Muscle layer of colon (tissue), 2 donors: ENCODE data around the gene CEP85L.

Experiments used
- H3K27ac ChIP-seq: one replicate; pipeline ENCODE4 v1.7.0; 2013; ENCODE audit warnings: low read depth, mild to moderate bottlenecking, low read length, moderate library complexity
- H3K27me3 ChIP-seq, 2 donors: one replicate each; pipeline ENCODE4 v1.7.0; 2013; ENCODE audit warnings: low read length in 2 of 2, mild to moderate bottlenecking in 2 of 2; ENCODE audit not compliant: insufficient read depth in 2 of 2, control insufficient read depth in 1 of 2
- H3K36me3 ChIP-seq: one replicate; pipeline ENCODE4 v1.7.0; 2013; ENCODE audit warnings: mild to moderate bottlenecking, low read length; ENCODE audit not compliant: insufficient read depth
- H3K4me1 ChIP-seq: one replicate; pipeline ENCODE4 v1.7.0; 2013; ENCODE audit warnings: mild to moderate bottlenecking, low read length; ENCODE audit not compliant: insufficient read depth
- H3K4me3 ChIP-seq, 2 donors: one replicate each; pipeline ENCODE4 v1.7.0; 2013; ENCODE audit warnings: low read length in 2 of 2, low read depth in 1 of 2, mild to moderate bottlenecking in 1 of 2, moderate library complexity in 1 of 2
- H3K9ac ChIP-seq: one replicate; pipeline ENCODE4 v1.7.0; 2013; ENCODE audit warnings: low read length
- H3K9me3 ChIP-seq: one replicate; pipeline ENCODE4 v1.7.0; 2013; ENCODE audit warnings: mild to moderate bottlenecking, low read length
- donor health status: abdominal sarcoma.
- donor health status: Adenocarcinoma of cecum.

Gene CEP85L

DNA sequence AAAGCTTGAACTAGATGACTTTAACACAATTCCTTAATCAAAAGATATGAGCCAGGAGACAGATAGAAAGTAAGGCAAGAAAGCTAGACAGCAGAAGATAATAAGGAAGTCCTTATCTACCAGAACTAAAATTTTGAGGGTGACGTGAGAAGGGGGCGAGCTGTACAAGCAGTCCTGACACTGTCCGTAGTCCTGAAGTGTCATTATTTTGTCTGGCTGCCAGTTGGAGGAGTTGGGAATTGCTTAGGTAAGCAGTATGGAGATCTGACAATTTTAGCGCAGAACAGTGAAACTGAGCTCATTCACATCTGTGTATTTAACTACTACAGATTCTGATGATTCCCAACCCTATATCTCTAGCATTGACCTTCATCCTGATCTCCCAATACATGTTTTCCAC lies 25.8 kb upstream of the CEP85L start:
- H3K27me3 ChIP-seq: no peaks in the 10 kb centered on the region
- no peaks in the 10 kb centered on the region for H3K4me1 ChIP-seq
- no peaks in the 10 kb centered on the region for H3K36me3 ChIP-seq
- no peak overlapping the region for H3K4me3 ChIP-seq
- no peak overlapping the region for H3K9ac ChIP-seq
- H3K9me3 ChIP-seq: no peaks in the 10 kb centered on the region
- H3K27ac ChIP-seq: no peak overlapping the region

DNA sequence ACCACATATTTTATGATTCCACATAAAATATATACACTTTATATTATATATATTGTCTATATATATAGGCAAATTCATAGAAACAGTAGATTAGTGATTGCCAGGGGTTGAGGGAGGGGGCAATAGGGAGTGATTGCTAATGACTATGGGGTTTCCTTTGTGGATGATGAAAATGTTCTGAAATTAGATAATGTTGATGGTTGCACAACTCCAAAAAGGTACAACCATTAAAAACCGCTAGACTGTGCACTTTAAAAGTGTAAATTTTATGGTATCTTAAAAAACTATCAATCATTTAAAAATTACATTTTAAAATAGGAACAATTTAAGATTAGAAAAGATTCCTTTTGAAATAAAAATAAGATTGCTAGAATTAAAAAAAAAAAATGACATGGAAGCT lies 23.8 kb upstream of the CEP85L start:
- H3K4me3 ChIP-seq: no peak overlapping the region
- no peaks in the 10 kb centered on the region for H3K36me3 ChIP-seq
- no peaks in the 10 kb centered on the region for H3K9me3 ChIP-seq
- H3K27me3 ChIP-seq: no peaks in the 10 kb centered on the region
- no peak overlapping the region for H3K27ac ChIP-seq
- H3K4me1 ChIP-seq: no peaks in the 10 kb centered on the region
- no peak overlapping the region for H3K9ac ChIP-seq

DNA sequence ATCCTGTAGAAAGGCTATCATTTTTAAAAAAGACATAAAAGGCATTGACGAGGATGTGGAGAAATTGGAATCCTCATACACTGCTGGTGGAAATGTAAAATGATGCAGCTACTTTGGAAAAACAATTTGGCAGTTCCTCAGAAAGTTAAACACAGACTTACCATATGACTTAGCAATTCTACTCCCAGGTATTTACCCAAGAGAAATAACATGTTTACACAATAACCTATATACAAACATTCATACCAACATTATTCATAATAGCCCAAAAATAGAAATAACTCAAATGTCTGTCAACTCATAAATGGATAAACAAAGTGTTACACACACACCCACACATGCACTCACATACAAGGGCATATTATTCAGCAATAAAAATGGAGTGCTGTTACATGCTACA lies 23.4 kb upstream of the CEP85L start:
- Histone ChIP-seq H3K36me3 (no peaks in the 10 kb centered on the region), H3K9ac (no peak overlapping the region), H3K9me3 (no peaks in the 10 kb centered on the region), H3K4me3 (no peak overlapping the region), H3K4me1 (no peaks in the 10 kb centered on the region), H3K27me3 (no peaks in the 10 kb centered on the region), H3K27ac (no peak overlapping the region)

DNA sequence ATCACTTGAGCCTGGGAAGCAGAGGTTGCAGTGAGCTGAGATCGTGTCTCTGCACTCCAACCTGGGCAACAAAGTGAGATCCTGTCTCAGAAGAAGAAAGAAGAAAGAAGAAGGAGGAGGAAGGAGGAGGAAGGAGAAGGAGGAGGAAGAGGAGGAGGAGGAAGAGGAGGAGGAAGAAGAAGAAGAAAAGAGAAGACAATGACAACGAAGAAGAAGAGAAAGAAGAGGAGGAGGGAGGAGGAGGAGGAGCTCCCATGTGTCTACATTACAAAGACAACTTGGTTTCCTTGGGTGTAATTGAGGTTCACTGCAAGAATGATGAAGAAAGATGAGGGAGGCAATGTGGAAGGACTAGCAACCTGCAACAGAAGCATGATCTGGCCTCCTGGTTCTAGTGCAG lies 21.3 kb upstream of the CEP85L start:
- no peaks in the 10 kb centered on the region for H3K27me3 ChIP-seq
- no peaks in the 10 kb centered on the region for H3K36me3 ChIP-seq
- no peak overlapping the region for H3K27ac ChIP-seq
- H3K4me1 ChIP-seq: no peaks in the 10 kb centered on the region
- no peaks in the 10 kb centered on the region for H3K9me3 ChIP-seq
- H3K9ac ChIP-seq: no peak overlapping the region
- H3K4me3 ChIP-seq: no peak overlapping the region

DNA sequence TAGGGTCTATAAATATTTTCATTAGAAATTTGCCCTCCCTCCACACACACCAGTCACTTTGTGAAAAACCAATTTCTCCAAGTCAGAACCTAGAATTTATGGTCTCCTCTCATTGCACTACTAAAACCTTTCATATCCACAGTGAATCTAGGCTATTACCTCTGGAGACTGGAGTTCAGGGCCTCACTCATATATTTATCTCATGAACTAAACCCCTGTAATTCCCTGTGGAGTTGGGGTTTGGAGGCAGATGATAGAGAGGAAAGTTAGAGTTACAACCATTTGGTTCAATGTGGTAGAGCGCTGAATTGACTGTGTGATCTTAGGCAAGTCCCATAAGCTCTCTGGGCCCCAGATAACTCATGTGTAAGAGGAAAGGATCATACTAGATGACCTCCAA lies 18.2 kb upstream of the CEP85L start:
- Histone ChIP-seq H3K4me1 (no peaks in the 10 kb centered on the region), H3K27me3 (no peaks in the 10 kb centered on the region), H3K27ac (no peak overlapping the region), H3K9ac (no peak overlapping the region), H3K36me3 (no peaks in the 10 kb centered on the region), H3K4me3 (no peak overlapping the region), H3K9me3 (no peaks in the 10 kb centered on the region)

DNA sequence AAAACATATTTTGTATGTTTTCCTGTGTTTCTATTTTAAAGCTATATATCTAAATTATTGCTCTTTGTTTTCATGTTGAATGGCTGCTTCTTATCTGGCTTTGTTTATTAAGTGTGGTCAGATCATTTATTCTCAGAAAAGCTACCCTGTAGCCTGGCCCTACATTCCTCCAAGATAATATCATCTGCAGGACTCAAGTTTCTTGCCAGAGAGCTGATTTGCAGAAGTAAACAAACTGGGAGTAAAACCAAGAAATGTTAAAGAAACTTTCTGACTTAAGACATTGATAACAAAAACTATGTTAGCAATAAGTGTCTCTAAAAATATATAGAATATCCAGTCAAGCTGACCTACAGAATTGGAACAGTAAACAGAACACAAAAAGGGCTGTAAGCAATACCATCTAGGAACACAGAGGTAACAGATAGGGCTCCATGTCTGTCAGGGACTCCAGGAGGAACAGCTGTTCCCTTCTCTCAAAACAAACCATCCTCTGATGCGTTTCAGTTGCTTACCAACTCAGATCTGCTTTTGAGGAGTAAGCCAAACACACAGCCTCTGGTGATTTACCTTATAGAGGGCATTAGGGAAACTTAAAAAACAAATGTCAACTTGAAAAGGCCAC lies 17.5 kb upstream of the CEP85L start:
- Histone ChIP-seq H3K4me1 (no peaks in the 10 kb centered on the region), H3K9ac (no peak overlapping the region), H3K4me3 (no peak overlapping the region), H3K27me3 (no peaks in the 10 kb centered on the region), H3K36me3 (no peaks in the 10 kb centered on the region), H3K27ac (no peak overlapping the region), H3K9me3 (no peaks in the 10 kb centered on the region)

DNA sequence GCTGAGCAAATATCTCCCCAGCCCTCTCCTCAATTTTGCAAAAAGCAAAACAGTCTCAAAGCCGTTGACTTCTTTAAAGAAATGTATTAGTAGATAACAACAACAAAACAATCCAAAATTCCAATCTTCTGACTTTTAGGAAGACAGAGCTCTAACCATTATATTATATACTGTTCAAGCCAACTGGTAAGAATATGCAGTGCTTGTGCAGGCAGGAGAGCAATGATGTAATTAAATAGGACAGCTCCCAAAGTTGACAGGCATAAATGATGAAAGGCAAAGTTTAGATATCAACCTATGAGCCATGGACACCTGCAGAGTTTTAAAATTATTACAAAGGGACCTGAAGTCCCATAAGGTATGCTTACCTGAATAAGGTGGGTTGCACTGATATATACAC lies 16.6 kb upstream of the CEP85L start:
- Histone ChIP-seq H3K27ac (no peak overlapping the region), H3K27me3 (no peaks in the 10 kb centered on the region), H3K36me3 (no peaks in the 10 kb centered on the region), H3K4me3 (no peak overlapping the region), H3K9me3 (no peaks in the 10 kb centered on the region), H3K9ac (no peak overlapping the region), H3K4me1 (no peaks in the 10 kb centered on the region)

DNA sequence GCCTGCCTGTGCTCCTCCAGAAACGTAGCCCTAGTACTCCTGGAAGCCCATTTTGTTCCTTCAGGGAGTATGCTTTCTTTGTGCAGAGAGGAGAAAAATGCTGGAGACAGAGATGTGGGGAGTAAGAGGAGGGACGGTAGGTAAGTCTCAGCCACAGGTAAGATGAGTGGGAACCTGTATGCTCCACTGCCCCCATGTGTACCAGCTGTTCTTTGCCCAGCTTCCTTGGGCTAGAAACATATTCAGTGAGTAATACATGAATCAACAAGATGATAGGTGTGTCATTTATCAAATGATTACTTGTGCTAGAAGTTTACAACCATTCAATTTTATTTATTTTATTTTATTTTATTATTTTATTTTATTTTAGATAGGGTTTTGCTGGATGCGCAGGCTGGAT lies 13.6 kb upstream of the CEP85L start:
- Histone ChIP-seq H3K9me3 (no peaks in the 10 kb centered on the region), H3K27me3 (no peaks in the 10 kb centered on the region), H3K36me3 (no peaks in the 10 kb centered on the region), H3K4me3 (no peak overlapping the region), H3K27ac (no peak overlapping the region), H3K9ac (no peak overlapping the region), H3K4me1 (no peaks in the 10 kb centered on the region)

DNA sequence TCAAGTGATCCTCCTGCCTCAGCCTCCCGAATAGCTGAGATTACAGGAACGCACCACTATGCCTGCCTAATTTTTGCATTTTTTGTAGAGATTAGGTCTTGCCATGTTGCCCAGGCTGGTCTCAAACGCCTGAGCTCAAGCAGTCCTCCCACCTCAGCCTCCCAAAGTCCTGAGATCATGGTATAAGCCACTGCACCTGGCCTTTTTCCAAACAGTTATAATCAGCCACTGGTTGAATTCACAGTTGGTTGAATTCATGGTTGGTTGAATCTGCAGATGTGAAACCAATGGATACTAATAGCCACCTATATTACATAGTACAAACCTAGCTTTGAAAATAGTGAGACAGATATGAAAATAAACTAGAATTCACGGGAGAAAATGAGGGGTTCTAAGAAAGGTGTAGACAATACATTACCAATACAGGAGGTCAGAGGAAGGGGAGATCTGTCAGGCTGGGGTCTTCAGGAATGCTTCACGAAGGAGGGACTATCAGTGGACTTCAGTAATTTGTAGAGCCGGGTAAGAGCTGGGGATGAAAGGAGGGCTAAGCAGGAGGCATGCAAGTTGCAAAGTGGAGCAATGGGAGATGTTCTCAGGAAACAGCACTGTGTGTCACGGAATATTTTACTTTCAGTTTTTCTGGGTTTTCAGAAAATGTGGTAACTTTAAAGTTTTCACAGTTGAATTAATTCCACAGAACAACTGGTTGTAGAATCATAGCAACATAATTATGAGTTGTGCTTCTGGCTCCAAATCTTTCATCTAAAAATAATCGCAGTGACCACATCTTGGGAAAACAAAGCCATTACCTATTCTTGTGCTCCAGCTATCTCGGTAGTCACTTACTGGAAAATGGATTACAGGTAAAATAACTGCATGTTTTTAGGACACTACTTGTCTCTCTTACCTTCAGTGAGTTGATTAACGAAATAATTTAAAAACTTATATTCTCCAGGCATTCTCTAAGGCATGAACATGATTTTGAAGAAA lies 12.9 kb upstream of the CEP85L start:
- no peak overlapping the region for H3K9ac ChIP-seq
- no peaks in the 10 kb centered on the region for H3K36me3 ChIP-seq
- H3K27me3 ChIP-seq: no peaks in the 10 kb centered on the region
- no peak overlapping the region for H3K4me3 ChIP-seq
- no peak overlapping the region for H3K27ac ChIP-seq
- H3K9me3 ChIP-seq: no peaks in the 10 kb centered on the region
- H3K4me1 ChIP-seq: no peaks in the 10 kb centered on the region

DNA sequence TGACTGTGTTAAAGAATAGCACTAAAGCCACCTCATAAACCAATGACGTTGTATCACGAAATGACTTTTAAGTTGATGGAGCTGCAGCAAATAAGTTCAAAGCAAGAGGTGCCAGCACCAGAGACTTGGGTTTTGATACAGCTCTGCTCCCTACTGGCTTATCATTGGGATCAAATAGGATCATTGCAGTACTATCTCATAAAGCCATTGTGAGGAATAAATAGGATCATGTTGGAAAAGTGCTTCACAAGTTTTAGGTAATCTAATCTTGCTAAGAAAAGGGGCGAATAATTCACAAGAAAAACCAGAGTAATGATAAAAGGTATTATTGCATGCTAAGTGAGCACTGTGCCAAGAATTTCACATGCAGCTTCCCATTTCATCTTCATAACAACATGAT lies 10.4 kb upstream of the CEP85L start:
- Histone ChIP-seq H3K4me1 (no peaks in the 10 kb centered on the region), H3K27me3 (no peaks in the 10 kb centered on the region), H3K4me3 (no peak overlapping the region), H3K36me3 (no peaks in the 10 kb centered on the region), H3K9ac (no peak overlapping the region), H3K9me3 (no peaks in the 10 kb centered on the region), H3K27ac (no peak overlapping the region)

DNA sequence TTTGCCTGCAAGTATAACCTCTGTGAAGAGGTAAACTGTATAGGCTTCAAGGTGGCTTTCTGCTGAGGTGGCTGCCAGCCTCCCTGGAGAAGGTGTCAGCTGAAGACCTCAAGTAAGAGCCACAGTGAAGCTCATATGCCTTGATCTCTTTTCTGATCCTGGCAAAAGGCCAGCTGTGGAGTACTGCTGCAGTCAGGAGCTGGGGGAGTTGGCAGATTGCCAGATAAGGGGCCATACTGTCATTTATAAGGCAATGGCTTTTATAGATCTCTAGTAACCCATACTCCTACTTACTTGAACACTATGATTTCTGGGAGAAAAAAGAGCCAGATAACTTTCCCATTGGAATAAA lies 8.8 kb upstream of the CEP85L start:
- H3K9ac ChIP-seq: no peak overlapping the region
- no peaks in the 10 kb centered on the region for H3K4me1 ChIP-seq
- no peak overlapping the region for H3K4me3 ChIP-seq
- no peaks in the 10 kb centered on the region for H3K9me3 ChIP-seq
- H3K27me3 ChIP-seq: no peaks in the 10 kb centered on the region
- H3K36me3 ChIP-seq: no peaks in the 10 kb centered on the region
- H3K27ac ChIP-seq: no peak overlapping the region
